ENCODE data around the gene OSBP2. TPM values are rescaled to one million over a fixed set of nuclear protein-coding genes. Genes with fewer than 3 reads are reported as not detected.
"Not testable (repeated sequence)": the region's sequence is repeated elsewhere in the genome, so short reads cannot be mapped to it uniquely, and the experiment has no call there.

The OSBP2 gene
- total and polyA plus RNA-seq, 10 donors = 0.38 to 41.4 (median 6.5) TPM

- TF ChIP-seq POLR2A (IDR thresholded peaks at IDR 0.05) (no peak), POLR2AphosphoS5 (IDR thresholded peaks at IDR 0.05) (no peak), CTCF (IDR thresholded peaks at IDR 0.05 in 8 of 11, conservative IDR thresholded peaks at IDR 0.05 in 3 of 11) (no peak)
- Histone ChIP-seq H3K9me3 (no peaks in the 10 kb centered on the region), H3K4me3 (no peak overlapping the region), H3K27me3 (replicated peaks in 1 of 7) (no peaks in the 10 kb centered on the region), H3K36me3 (no peaks in the 10 kb centered on the region), H3K4me1 (peaks cover 0 to 7% (median 0%) of the 10 kb centered on the region in 6 donors), H3K27ac (no peak overlapping the region)
- WGBS, 5 donors = 80 to 96% (median 89%) methylated on average over 3 to 5 of the region's 5 CpGs
- DNase-seq = no peak
- intact Hi-C loops (cut with DNase I; ENCODE audit: low total_unique reads) = no loop called here
Observed at GRCh38 chr22:30704978-30705377, 10.3 kb downstream of the OSBP2 start.

- H3K36me3 ChIP-seq = no peaks in the 10 kb centered on the region
- no peak overlapping the region for H3K27ac ChIP-seq
- WGBS, 5 donors = 45 to 64% (median 53%) methylated on average over 11 of the region's 11 CpGs
- H3K9me3 ChIP-seq = no peaks in the 10 kb centered on the region
- peak; percentile 22 for DNase-seq
- intact Hi-C loops (cut with DNase I; ENCODE audit: low total_unique reads) = no loop called here
- TF ChIP-seq CTCF (IDR thresholded peaks at IDR 0.05 in 8 of 11, conservative IDR thresholded peaks at IDR 0.05 in 3 of 11) (no peak), POLR2A (IDR thresholded peaks at IDR 0.05) (no peak), POLR2AphosphoS5 (IDR thresholded peaks at IDR 0.05) (no peak)
- peaks cover 0 to 7% (median 0%) of the 10 kb centered on the region in 6 donors for H3K4me1 ChIP-seq
- no peak overlapping the region for H3K4me3 ChIP-seq
- H3K27me3 ChIP-seq (replicated peaks in 1 of 7) = no peaks in the 10 kb centered on the region
Observed at GRCh38 chr22:30705710-30706651, 11.3 kb downstream of the OSBP2 start.

GRCh38 chr22:30709980-30710379 lies 15.3 kb downstream of the OSBP2 start:
- intact Hi-C loops (cut with DNase I; ENCODE audit: low total_unique reads); H3K27ac ChIP-seq; H3K9me3 ChIP-seq; H3K4me3 ChIP-seq; H3K27me3 ChIP-seq (replicated peaks in 1 of 7); H3K36me3 ChIP-seq; H3K4me1 ChIP-seq: not testable (repeated sequence)
- DNase-seq = peak; percentile 22
- WGBS, 5 donors = 65 to 80% (median 73%) methylated on average over 6 of the region's 6 CpGs

- DNase-seq = no peak
- Histone ChIP-seq H3K9me3 (no peaks in the 10 kb centered on the region), H3K27ac (no peak overlapping the region), H3K4me3 (no peak overlapping the region), H3K27me3 (replicated peaks in 1 of 7) (no peaks in the 10 kb centered on the region), H3K4me1 (no peaks in the 10 kb centered on the region), H3K36me3 (no peaks in the 10 kb centered on the region)
- intact Hi-C loops (cut with DNase I; ENCODE audit: low total_unique reads) = no loop called here
- WGBS, 5 donors = 89 to 100% (median 96%) methylated on average over 1 of the region's 1 CpG
- TF ChIP-seq CTCF (IDR thresholded peaks at IDR 0.05 in 8 of 11, conservative IDR thresholded peaks at IDR 0.05 in 3 of 11) = no peak
- TF ChIP-seq POLR2A (IDR thresholded peaks at IDR 0.05) = no peak
- TF ChIP-seq POLR2AphosphoS5 (IDR thresholded peaks at IDR 0.05) = no peak
Observed at GRCh38 chr22:30712094-30712493, 17.4 kb downstream of the OSBP2 start.
